IPS-15b (cell line): ENCODE data around the gene FOXE3.

ENCODE experiments used
- H3K27me3 ChIP-seq: one replicate; pipeline ENCODE4 v1.6.1; 2013; ENCODE audit warnings: low read length; ENCODE audit not compliant: control insufficient read depth, insufficient read depth
- H3K36me3 ChIP-seq: one replicate; pipeline ENCODE4 v1.6.1; 2013; ENCODE audit warnings: low read length; ENCODE audit not compliant: control insufficient read depth, insufficient read depth
- H3K4me1 ChIP-seq: one replicate; pipeline ENCODE4 v1.6.1; 2013; ENCODE audit warnings: mild to moderate bottlenecking, low read length; ENCODE audit not compliant: control insufficient read depth, insufficient read depth
- H3K4me3 ChIP-seq: one replicate; pipeline ENCODE4 v1.5.1; 2013; ENCODE audit warnings: low read depth, low read length
- H3K9ac ChIP-seq: one replicate; pipeline ENCODE4 v1.6.1; 2013; ENCODE audit warnings: low read depth, mild to moderate bottlenecking, low read length
- H3K9me3 ChIP-seq: one replicate; pipeline ENCODE4 v1.6.1; 2013; ENCODE audit warnings: mild to moderate bottlenecking, low read length; ENCODE audit not compliant: control insufficient read depth, insufficient read depth

The FOXE3 gene

GRCh38 chr1:47415728-47416318, at the start of gene FOXE3:
FOXE3 (plus strand) TSS chr1:47416285; CDS start chr1:47416316, 31 bp downstream.
- H3K4me1 ChIP-seq: no peaks in the 10 kb centered on the region
- peaks cover 86% of the 10 kb centered on the region for H3K27me3 ChIP-seq
- H3K9me3 ChIP-seq: no peaks in the 10 kb centered on the region
- no peak within 1 kb of the TSS for H3K9ac ChIP-seq
- H3K36me3 ChIP-seq: no peaks in the 10 kb centered on the region
- peak within 1 kb of the TSS; percentile 46 for H3K4me3 ChIP-seq

- H3K9me3 ChIP-seq: no peaks in the 10 kb centered on the region
- peaks cover 4% of the 10 kb centered on the region for H3K36me3 ChIP-seq
- H3K9ac ChIP-seq: no peak overlapping the region
- no peak overlapping the region for H3K4me3 ChIP-seq
- no peaks in the 10 kb centered on the region for H3K27me3 ChIP-seq
- no peaks in the 10 kb centered on the region for H3K4me1 ChIP-seq
Observed at GRCh38 chr1:47367651-47368050, 48.4 kb upstream of the FOXE3 start.

- Histone ChIP-seq H3K4me3 (no peak overlapping the region), H3K4me1 (no peaks in the 10 kb centered on the region), H3K27me3 (no peaks in the 10 kb centered on the region), H3K9ac (no peak overlapping the region), H3K9me3 (no peaks in the 10 kb centered on the region), H3K36me3 (peaks cover 4% of the 10 kb centered on the region)
Observed at GRCh38 chr1:47371016-47371517, 45.0 kb upstream of the FOXE3 start.

GRCh38 chr1:47374501-47374900, 41.6 kb upstream of the FOXE3 start:
- Histone ChIP-seq H3K27me3 (no peaks in the 10 kb centered on the region), H3K9ac (no peak overlapping the region), H3K9me3 (no peaks in the 10 kb centered on the region), H3K4me3 (no peak overlapping the region), H3K4me1 (peaks cover 7% of the 10 kb centered on the region), H3K36me3 (no peaks in the 10 kb centered on the region)

- no peak overlapping the region for H3K4me3 ChIP-seq
- H3K36me3 ChIP-seq: no peaks in the 10 kb centered on the region
- no peaks in the 10 kb centered on the region for H3K9me3 ChIP-seq
- no peak overlapping the region for H3K9ac ChIP-seq
- H3K4me1 ChIP-seq: peaks cover 7% of the 10 kb centered on the region
- no peaks in the 10 kb centered on the region for H3K27me3 ChIP-seq
Observed at GRCh38 chr1:47378147-47378546, 37.9 kb upstream of the FOXE3 start.

- Histone ChIP-seq H3K36me3 (no peaks in the 10 kb centered on the region), H3K9ac (no peak overlapping the region), H3K4me3 (no peak overlapping the region), H3K4me1 (peaks cover 7% of the 10 kb centered on the region), H3K9me3 (no peaks in the 10 kb centered on the region), H3K27me3 (no peaks in the 10 kb centered on the region)
Observed at GRCh38 chr1:47380699-47381098, 35.4 kb upstream of the FOXE3 start.

GRCh38 chr1:47382399-47382983, 33.6 kb upstream of the FOXE3 start:
- Histone ChIP-seq H3K27me3 (no peaks in the 10 kb centered on the region), H3K4me3 (no peak overlapping the region), H3K9ac (no peak overlapping the region), H3K4me1 (peaks cover 7% of the 10 kb centered on the region), H3K9me3 (no peaks in the 10 kb centered on the region), H3K36me3 (no peaks in the 10 kb centered on the region)

GRCh38 chr1:47384083-47384482, 32.0 kb upstream of the FOXE3 start:
- peaks cover 4% of the 10 kb centered on the region for H3K4me1 ChIP-seq
- H3K9me3 ChIP-seq: no peaks in the 10 kb centered on the region
- H3K9ac ChIP-seq: no peak overlapping the region
- peaks cover 9% of the 10 kb centered on the region for H3K27me3 ChIP-seq
- H3K36me3 ChIP-seq: no peaks in the 10 kb centered on the region
- no peak overlapping the region for H3K4me3 ChIP-seq

GRCh38 chr1:47385020-47385419, 31.1 kb upstream of the FOXE3 start:
- Histone ChIP-seq H3K9ac (no peak overlapping the region), H3K27me3 (peaks cover 9% of the 10 kb centered on the region), H3K4me1 (no peaks in the 10 kb centered on the region), H3K4me3 (no peak overlapping the region), H3K9me3 (no peaks in the 10 kb centered on the region), H3K36me3 (no peaks in the 10 kb centered on the region)

- no peak overlapping the region for H3K4me3 ChIP-seq
- no peak overlapping the region for H3K9ac ChIP-seq
- no peaks in the 10 kb centered on the region for H3K36me3 ChIP-seq
- H3K4me1 ChIP-seq: no peaks in the 10 kb centered on the region
- peaks cover 9% of the 10 kb centered on the region for H3K27me3 ChIP-seq
- no peaks in the 10 kb centered on the region for H3K9me3 ChIP-seq
Observed at GRCh38 chr1:47386268-47386667, 29.8 kb upstream of the FOXE3 start.

GRCh38 chr1:47388030-47388890, 27.8 kb upstream of the FOXE3 start:
- Histone ChIP-seq H3K9me3 (no peaks in the 10 kb centered on the region), H3K36me3 (no peaks in the 10 kb centered on the region), H3K4me1 (no peaks in the 10 kb centered on the region), H3K9ac (no peak overlapping the region), H3K4me3 (no peak overlapping the region), H3K27me3 (peaks cover 9% of the 10 kb centered on the region)

- Histone ChIP-seq H3K36me3 (no peaks in the 10 kb centered on the region), H3K4me3 (no peak overlapping the region), H3K9me3 (no peaks in the 10 kb centered on the region), H3K27me3 (peaks cover 12% of the 10 kb centered on the region), H3K4me1 (no peaks in the 10 kb centered on the region), H3K9ac (no peak overlapping the region)
Observed at GRCh38 chr1:47388891-47389238, 27.2 kb upstream of the FOXE3 start.
